ENCODE results near the gene POLR2B.
"Not testable (repeated sequence)": the region's sequence is repeated elsewhere in the genome, so short reads cannot be mapped to it uniquely, and the experiment has no call there.

Gene POLR2B

DNA sequence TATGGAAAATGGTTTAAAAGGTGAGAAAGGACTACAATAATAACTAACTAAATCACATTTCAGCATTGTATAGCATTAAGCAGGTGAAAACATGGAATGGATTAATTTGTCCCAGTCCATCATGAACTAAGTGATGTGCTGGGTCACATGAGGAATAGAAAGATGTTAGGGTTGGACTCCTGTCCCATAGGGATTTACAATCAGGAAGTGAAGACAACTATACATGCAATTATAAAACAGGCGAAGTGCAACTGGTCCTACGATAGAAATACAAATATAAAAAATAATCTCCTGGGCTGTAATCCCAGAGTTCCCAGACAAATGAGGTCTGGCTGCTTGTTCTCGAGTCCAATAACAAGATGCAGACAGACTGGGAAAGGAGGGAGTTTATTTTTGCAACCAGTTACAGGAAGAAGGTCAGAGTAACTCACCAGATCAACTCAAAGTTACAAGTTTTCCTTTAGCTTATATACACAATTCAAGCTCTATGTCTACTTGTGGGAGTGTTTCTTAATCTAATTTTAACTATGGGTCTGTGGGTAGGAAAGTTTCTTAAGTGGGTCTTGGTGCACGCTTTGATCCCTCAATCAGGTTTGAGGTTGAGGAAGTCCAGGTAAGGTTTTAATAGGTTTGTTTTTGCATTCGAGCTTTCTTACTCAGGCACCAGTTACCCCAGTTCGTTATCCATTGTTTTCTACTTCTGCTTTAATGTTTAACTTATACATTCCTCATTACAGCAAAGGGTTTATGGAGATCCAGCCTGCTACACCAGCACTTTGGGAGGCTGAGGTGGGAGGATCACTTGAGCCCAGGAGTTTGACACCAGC is 81.4 kb downstream of the POLR2B start:
- DNase-seq = no peak

DNA sequence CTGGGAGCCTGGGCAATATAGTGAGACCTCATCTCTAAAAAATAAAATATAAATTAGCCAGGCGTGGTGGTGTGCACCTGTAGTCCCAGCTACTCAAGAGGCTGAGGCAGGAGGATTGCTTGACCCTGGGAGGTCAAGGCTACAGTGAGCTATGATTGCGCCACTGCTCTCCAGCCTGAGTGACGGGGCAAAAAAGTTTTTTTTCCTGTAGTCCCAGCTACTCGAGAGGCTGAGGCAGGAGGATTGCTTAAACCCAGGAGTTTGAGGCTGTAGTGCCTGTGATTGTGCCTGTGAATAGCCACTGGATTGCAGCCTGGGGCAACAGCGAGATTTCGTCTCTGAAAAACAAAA is 82.0 kb downstream of the POLR2B start:
- DNase-seq = not testable (repeated sequence)

DNA sequence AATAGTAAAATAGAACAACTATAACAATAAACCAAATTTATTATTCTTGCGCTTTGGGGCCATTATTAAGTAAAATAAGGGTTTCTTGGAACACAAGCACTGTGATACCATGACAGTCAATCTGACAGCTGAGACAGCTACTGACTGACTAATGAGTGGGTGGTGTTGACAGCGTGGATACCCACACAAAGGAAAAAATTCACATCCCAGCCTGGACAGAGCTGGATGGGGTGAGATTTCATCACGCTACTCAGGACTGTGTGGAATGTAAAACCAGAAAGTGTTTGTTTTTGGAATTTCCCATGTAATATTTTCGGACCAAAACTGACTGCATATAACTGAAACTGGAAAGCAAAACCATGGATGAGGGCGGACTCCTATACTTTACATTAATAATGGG is 82.7 kb downstream of the POLR2B start:
- DNase-seq = no peak

DNA sequence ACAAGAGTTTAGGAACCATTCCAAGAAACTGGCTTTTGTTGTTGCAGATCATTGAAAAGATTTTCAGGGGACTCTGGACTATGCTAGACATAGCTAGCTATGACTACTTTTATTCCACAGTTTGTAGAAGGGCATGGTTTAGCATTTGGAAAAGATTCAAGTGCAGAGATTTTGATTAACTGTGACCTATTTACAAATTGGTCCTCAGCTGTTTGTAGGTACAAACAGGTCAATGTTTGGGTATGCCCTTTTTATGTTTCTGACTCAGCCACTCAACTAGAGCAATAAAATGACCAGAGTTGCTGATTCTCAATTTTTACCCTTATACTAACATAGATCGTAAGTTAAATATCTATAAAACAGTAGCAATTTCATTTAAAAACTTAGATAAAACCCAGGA is 84.8 kb downstream of the POLR2B start:
- DNase-seq = no peak

DNA sequence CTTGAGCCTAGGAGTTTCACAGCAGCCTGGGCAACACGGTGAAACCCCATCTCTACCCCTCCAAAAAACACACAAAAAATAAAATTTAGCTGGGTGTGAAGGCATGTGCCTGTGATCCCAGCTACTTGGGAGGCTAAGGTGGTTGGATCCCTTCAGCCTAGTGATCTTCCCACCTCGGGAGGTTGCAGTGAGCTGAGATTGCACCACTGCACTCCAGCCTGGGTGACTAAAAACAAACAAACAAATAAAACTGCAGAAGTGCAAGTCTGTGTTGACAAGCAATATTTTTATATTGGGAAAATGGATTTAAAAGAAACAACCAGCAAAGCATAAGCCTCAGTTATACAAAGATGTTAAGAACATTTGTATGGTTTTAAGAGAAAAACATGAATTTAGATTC is 85.4 kb downstream of the POLR2B start:
- no peak for DNase-seq

DNA sequence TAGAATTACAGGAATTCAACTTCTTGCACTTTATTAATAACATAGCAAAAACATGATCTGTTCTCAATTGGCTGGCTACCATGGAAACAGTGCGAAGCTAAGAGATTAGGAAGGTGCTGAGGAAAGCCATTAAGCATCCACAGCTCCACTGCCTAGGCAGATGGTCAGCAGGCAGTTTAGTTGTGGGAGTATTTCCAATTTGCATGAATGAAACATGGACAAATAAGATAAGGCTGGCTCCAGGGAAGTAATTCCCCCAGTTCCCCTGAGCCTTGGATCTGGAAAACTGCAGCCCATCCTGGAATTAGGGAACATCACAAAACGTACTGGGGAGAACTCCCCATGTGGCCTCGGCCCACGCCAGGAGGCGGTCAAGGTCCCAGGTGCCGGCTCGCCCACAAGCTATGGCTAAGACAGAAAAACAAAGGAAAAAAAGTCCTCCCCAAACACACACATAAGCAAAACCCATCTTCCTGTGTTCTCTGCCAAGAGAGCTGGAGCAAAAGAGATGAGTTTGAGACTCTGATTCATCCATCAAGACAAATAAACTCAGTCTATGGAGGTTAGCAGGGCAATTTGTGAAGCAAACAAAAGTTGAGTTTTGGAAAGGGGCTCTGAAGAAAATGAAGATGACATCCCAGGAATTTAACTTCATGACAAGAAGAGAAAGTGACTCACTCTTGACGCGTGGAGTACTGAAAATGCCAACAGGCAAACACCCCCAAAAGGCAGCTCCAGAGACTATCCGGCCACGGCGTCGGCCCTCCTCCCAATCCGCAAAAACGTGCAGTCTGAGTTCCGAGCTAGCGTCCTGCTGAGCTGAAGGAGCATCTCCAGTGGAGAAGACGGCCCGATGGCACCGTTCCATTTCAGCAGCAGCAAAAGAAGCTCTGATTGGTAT is 86.4 kb downstream of the POLR2B start:
- DNase-seq = no peak

DNA sequence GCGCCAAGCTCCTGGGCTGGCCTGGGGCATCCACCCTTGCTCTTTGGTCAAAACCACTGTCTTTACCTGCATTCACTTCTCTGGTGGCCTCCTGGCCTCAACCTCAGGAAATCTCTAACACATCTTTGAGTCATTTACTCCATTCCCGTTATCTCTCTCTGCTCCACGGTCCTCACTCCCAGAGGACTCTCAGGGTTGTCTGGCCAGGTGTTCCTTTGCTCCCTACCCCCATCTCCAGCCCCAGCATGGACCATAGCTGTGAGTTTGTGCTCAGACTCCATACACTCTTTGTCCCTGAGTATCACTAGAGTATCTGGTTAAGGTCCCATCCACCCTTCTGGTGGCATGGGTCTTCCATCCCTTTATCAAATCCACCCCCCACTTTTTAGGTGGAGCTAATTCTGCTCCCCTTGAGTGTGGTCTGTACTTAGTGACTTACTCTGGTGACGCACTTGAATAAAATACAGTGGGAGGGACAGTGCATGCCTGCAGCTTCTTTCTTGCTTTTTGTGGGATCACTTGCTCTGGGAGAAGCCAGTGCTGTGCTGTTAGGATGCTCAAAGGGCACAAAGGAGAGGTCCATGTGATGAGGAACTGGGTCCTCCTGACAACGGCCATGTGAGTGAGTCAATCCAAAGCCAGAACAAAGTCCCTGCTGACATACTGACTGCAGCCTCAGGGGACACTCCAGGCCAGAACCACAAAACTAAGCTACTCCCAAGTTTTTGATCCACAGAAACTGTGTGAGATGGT is 87.2 kb downstream of the POLR2B start:
- DNase-seq = no peak

DNA sequence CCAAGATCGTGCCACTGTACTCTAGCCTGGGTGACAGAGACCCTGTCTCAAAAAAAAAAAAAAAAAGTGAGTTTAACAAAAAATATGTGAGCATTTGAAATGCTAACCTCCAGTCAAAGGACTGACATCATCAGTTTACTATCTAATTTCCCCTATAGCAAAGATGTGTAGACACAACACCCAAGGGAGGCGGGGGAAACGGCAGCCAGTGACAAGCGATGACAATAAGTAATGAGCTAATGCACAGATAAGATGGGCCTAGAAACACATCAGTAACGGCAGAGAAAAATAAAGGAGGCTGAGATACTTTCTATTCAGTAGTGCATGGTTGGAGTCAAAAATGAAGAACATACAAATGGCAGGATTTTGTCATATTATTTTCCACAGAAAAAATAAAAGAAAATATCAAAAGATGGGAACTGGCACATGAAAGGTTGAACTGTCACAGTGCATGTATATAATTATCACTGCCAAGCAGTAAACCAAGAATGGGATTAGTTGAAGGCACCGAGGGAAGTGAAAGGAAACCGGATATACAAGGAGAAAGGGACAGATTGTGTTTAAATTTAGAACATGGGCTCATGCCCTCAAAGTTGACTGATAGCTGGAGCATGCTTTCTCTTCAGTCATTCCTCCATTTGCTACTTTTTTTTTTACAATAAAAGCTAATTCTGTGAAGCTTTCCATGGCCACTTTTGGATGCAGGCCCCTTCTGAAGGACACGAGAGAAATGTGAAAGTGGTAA is 89.7 kb downstream of the POLR2B start:
- no peak for DNase-seq

DNA sequence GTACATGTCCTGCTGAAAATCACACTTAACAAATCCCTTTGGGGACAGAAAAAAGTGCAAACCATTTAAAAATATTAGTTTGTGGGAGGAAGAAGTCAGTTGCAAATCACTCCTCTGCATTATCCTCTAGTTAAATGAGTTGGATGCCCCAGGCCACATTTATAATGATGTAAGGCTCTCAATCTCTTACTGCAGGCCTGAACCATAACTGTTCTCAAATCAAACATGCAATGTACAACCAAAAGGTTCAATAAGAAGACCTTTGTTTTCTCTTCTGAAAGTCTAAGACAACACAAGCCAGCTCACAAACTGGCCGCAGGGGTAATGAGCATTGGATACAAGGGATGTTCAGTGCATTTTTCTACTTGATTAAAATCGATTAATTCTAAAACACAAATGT is 91.8 kb downstream of the POLR2B start:
- DNase-seq = no peak

DNA sequence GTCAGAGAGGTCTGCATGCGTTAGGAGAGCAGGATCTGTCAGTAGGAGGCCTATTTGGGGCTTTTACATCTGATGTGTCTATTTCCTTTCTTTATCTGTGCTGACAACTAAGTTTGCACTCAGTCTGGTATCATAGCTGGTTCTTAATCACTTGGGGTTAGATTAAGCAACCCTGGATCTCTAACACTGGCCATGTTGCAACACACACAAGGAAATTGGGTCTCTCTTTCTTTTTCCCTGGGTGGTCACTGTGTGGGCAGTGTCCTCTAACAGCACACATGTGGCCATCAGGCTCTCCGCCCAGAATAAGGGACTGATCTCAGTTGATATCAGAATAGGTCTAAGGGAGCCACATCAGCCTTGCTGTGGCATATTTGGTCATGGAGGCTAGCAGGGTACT is 92.6 kb downstream of the POLR2B start:
- no peak for DNase-seq

DNA sequence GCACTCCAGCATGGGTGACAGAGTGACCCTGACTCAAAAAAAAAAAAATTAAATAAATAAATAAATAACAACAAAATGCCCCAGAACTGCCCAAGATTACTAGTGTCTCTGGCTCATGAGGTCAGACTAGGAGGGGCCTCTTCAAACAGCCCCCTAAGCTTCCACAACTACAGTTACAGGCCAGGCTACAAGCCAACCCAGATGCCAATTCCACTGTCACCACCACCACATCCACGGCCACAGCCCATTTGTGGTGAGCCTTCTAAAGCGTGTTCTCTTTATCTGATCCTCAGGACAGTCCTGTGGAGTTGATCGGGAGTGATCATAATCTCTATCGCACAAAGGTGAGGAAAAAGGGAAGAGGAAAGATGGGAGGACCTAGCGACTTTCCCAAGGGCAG is 94.9 kb downstream of the POLR2B start:
- DNase-seq = no peak

DNA sequence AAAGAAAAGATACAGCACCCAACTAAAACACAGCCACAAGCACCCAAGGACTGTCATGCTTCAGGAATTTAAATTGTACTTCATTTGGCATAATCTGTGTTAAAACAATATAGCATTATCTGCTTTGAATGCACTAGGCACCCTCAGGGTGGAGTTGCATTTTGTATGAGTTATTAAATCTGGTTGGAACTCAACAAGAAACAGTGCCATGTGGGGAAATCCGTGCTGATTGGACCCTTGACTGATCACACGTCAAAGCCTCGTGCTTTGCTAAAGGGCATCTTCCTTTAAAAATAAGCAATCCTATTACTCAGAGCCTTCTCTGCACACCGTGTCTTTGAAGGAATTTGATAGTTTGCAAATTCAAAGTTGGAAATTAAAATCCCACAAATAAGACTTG is 96.0 kb downstream of the POLR2B start:
- no peak for DNase-seq

DNA sequence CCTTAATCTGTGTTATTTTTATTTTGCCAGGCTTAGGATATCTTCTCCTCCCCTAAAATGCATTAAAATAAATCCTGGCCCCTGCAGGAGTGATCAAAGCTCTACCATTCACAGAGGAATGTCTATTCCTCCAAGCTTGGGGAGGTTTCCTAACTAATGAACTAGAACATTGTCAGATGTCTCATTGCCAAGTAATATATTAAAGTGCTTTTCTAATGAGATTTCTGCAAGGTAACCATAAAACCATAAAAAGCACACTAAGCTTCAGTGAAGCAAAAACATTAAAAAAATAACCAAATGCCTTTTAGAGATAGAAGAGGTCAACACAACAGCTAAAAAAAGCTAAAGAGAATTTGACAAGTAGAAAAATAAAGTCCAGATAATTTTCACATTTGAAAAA is 96.7 kb downstream of the POLR2B start:
- no peak for DNase-seq

DNA sequence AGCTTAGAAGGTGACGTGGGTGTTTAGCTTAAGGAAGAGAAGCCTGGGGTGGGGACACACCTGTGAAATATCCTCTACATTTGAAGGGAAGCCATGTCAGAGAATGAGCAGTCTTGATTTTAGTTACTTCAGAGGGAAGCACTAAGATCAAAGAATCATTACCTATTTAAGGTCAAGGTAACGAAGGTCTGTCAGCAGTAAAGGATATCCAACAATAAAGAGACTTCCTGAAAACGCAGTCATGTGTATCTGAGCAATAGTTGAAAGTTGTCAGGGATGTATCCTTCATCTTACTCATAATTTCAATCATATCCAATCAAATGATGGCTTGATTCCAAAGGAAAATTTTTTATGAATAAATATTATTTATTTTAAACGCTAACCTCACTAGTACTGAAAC is 98.0 kb downstream of the POLR2B start:
- no peak for DNase-seq

DNA sequence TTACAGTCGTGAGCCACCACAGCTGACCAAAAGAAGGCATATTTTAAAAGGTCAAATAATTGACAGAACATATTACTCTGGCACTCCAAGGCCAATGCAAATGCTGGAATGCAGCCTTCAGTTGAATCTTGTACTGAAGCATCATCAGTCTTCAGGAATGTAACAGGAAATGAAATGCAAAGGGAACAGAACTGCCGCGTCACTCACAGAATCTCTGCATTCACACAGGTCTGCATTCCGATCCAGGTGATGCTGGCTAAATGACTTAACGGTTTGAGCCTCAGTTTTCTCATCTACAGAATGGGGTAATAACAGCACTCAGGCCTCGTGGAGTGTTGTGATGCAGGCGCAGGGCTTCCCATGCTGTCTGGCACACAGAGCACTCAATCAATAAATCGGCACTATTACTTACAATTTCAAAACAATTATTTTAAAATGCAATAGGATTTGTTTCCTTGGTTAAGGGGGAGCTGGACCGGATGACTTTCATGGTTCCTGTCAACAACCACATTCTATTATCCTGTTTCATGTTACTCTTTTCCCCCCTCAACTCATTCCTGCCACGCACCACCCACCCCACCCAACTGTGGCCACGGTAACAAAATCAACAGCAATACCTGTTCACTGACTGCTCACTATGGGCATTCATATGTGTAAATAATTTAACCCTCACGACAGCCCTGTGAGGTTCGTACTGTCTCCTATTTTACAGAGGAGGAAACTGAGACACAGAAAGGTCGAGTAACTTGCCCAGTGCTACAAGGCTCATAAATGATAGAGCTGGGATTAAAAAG is 99.1 kb downstream of the POLR2B start:
- DNase-seq = no peak

DNA sequence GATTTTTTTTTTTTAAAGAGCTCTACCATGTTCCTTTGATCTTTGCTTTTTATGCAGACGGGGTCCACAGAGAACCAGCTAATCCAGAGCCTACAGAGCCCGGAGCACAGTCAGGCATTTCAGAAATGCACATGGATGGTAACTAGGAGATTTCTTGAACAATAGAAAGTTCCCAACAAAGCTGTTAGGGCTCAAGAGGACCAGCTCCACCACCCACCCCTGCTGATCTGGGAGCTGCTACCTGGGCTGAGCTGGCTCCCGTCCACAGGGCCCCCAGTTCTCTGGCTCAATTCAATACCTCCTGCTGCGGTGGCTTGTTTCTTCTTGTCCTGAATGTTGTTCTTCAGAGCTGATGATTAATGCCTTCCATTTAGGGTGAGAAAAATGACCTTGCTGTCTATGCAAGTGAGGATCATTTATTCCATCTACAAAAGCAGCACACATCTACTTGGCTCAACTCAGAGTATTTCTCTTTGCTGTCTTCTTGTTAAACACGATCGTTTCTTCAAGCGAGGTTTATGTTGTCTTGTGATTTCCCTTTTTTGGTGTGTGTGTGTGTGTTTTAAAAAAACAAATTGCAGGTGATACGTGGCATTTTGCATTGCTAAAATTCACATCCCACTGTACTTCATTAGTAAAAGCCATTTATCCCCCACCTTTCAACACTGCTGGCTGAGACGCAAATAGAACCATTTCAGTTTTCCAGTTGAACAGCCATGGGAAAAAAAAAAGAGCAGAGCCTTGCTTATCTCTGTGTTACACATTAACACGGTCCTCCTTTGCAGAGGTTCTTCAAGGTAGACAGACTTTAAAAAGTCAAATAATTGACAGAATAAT is 100.2 kb downstream of the POLR2B start:
- DNase-seq = no peak
